Measurements from ENCODE around the gene DIRAS1.

DNA sequence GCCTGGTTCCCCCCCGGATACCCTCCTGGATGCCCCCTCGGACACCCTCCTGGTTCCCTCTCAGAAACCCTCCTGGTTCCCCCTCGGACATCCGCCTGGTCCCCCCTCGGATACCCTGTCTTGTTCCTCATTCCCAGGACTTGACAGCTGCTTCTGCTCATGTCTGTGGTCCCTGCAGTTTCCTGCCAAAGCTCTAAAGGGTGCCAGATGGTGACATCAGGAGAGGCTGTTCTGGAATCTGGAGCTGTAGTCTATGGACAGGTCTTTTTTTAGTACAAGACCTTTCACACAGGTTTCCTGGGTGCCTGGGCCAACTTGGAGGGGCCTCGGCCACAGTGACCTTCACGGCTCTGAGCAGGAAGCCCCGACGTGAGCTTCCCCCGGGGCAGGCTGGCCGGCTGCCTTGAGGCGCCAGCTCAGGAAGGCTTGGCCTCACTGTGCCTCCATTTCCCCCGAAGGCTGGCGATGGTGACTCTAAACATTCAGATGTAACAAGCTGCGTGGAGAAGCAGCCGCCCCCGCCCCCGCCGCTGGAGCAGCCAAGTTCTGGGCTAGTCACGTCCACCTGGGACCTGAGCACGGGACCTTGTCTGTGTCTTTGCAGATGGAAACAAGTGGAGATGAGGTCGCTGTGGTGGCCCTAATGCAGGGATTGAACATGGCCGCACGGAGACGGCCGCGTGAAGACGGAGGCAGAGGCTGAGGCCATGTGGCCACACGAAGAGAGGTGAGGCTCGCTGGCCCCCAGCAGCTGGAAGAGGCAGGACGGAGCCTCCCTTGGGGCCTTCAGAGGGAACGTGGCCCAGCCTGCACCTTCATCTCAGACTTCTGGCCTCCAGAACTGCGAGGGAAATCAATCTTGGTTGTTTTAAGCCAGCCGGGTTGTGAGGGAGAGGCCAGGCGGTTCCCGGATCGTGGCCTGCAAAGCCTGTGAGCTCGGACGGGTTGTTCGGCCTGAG lies 49.2 kb upstream of the DIRAS1 start:
- TF ChIP-seq, protein P1, sequence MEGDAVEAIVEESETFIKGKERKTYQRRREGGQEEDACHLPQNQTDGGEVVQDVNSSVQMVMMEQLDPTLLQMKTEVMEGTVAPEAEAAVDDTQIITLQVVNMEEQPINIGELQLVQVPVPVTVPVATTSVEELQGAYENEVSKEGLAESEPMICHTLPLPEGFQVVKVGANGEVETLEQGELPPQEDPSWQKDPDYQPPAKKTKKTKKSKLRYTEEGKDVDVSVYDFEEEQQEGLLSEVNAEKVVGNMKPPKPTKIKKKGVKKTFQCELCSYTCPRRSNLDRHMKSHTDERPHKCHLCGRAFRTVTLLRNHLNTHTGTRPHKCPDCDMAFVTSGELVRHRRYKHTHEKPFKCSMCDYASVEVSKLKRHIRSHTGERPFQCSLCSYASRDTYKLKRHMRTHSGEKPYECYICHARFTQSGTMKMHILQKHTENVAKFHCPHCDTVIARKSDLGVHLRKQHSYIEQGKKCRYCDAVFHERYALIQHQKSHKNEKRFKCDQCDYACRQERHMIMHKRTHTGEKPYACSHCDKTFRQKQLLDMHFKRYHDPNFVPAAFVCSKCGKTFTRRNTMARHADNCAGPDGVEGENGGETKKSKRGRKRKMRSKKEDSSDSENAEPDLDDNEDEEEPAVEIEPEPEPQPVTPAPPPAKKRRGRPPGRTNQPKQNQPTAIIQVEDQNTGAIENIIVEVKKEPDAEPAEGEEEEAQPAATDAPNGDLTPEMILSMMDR (conservative IDR thresholded peaks at IDR 0.05; ENCODE audit: low read depth, low read length) = no peak
- TF ChIP-seq POLR2A (IDR thresholded peaks at IDR 0.05; ENCODE audit: low read depth, low read length) (no peak), MAZ (IDR thresholded peaks at IDR 0.05; ENCODE audit: borderline replicate concordance, low read depth, low read length) (no peak), RAD21 (IDR thresholded peaks at IDR 0.05; ENCODE audit: low read length) (no peak)
